ENCODE data around the gene GATD1.

GATD1 gene

DNA sequence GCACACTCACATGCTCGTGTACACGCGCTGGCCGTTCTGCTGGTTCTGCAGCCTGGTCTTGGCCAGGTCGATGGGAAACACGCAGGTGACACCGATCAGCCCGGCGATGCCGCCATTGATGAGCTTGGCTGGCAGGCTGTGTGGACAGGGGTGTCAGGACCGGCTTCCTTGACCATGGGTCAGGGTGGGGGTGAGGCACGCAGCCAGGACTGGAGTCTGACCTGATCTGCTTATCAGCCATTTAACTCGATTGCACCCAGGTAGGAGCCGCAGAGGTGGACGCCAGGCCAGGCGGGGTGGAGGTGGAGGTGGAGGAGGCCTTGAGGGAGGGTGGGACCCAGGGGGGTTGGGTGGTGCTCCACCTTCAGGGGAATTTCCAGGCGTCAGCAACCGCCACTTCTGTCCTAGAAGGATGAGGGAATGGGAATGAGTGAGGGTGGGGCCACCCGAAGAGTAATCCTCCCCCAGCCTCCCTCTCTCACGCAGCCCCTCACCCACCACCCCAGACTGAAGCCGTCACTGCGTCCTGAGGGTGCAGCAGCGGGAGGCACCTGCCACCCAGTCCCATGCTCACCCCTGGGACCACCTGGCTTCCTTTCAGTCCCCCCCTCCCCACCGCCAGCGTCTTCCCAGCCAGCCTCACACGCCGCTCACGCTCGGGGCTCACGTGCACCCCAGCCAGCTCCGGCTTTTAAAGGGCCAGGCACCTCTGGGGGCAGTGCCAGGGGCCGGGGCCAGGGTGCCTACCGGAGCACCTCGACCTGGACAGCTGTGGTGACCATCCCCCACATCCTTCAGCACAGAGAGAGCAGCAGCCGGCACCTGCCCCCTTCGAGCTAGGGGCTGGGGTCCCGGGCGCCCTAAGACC is 17.7 kb upstream of the GATD1 start:
- no peak for FAIRE-seq

DNA sequence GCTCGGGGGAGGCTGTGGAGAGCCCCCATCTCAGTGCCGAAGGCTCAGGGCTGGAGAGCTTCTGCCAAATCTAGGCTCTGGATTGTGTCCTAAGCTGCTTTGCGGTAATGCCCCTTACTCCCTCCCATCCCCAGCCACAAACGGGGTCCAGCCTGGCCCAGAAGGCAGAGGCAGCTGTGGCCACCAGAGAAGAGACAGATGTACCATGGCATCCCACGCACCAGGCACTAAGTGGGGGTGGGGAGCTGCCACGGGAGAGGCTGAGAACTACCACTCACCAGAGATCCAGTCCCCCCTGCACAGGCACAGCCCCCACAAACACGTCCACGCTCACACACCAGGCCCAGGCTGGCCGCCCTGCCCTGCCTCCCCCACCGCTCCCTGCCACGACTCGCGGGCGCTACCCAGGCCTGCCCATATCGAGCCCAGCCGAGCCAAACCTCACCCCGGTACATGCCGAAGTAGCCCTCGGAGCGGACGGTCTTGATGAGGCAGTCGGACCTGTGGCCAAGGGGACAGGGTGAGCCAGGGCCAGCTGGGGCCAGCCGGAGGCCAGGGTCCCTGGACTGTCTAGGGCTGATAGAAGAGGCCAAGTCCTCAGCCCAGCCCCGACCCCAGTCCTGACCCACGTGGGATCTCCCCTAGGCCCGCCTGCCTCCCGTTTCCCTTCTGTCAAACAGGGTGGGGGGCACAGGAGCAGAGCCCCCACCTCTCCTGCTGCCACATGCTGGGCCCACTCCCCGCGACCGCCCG is 16.9 kb upstream of the GATD1 start:
- no peak for FAIRE-seq

DNA sequence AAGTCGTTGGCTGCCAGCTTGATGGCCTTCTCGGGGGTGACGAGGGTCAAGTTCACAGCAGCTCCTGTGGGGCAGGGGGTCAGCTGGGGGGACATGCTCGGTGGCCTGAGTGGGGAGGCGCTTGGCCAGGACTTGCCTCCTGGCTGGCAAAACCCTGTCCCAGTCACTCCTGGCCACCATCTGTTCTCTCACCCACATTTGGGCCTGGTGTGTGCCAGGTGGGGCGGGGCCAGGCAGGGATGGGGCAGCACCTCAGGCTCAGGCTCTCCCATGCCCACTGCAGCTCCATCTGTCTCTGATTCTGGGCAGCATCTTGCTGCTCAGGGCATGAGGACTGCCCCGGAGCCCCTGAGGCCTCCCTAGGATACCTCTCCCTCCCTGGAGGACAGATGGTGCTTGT is 16.3 kb upstream of the GATD1 start:
- FAIRE-seq: no peak

GRCh38 chr11:792873-793272 is 15.6 kb upstream of the GATD1 start:
- FAIRE-seq: no peak

- FAIRE-seq: no peak
Measured at GRCh38 chr11:792535-792821, 15.2 kb upstream of the GATD1 start.

GRCh38 chr11:791658-792534 is 14.6 kb upstream of the GATD1 start:
- FAIRE-seq: no peak

GRCh38 chr11:790721-791564 is 13.7 kb upstream of the GATD1 start:
- FAIRE-seq: no peak

DNA sequence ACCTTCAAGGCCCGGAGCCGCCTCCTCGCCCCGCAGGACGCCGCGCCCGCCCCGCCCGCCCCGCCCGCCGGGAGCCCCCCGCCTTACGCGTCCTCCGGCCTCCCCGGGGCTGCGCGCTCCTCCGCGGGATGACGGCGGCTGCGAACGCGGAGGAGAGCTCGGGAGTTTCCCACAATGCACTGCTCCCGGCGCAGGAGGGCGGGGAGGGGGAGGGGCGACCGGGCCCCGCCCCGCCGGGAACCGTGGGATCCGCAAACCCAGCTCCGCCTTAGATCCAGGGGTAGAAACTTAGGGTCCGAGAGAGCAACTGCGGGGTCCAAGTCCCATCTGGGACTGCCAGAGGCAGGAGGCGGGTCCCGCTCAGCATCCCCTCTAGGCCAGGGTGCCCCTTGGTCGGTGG is 12.7 kb upstream of the GATD1 start, which contains the start of gene CEND1:
Gene CEND1 (minus strand): TSS at position 148 of the 400 bp plus-strand sequence. CDS start 1,514 bp downstream, outside the sequence.
- no peak for FAIRE-seq

- no peak for FAIRE-seq
Measured at GRCh38 chr11:788953-789940, 12.0 kb upstream of the GATD1 start.

DNA sequence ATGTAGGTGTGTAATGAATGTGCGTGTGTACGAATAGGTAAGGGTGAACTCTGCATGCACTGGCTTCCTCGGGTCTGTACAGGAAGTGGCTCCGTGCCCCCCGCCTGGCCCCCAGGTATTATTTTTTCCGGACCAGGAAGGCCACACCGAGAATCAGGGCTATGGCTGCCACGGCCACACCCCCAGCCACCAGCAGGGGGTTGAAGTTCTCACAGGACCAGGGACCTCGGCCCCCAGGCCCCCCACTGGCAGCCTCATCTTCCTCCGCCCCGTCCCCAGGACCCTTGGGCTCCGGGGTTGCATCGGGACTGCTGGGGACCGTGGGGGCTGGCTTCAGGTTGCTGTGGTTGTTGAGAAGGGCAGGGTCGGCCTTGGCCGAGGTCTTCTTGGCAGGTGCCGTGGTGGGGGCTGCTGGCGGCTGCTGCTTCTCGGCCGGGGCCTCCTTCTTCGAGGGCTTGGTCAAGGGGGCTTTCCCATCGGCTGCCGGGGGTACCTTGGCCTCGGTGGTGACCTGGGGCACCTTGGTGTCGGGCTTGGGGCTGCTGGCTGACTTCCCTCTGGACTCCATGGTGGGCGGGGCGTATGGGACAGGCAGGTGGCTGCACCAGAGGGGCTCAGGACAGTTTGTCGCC is 10.8 kb upstream of the GATD1 start:
- no peak for FAIRE-seq

DNA sequence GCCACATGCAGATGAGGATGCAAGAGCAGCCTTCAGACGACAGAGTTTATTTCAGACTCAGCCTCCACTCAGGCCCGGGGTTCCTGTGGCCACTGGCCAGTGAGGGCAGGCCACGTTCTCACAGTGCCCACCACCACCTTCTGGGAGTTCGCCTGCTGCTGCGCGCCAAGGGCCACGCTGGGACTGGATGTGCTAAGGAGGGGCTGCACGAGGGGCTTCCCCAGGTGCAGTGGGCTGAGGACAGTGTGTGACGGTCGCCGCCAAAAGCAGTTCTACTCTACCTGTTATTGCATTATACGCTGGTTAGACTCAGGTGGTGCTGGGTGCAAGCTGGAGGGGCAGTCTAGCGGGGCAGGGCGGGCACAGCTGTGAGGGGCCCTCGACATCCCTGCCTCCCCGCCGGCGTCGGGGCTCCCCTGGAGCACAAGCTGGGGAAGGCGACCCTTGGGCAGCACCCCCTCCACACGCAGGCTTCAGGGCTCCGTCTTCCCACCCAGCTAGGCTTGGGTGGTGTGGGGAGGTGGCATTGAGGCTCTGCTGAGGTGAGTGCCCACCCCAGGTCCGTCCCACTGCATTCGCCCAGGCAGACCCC is 9.9 kb upstream of the GATD1 start:
- no peak for FAIRE-seq

DNA sequence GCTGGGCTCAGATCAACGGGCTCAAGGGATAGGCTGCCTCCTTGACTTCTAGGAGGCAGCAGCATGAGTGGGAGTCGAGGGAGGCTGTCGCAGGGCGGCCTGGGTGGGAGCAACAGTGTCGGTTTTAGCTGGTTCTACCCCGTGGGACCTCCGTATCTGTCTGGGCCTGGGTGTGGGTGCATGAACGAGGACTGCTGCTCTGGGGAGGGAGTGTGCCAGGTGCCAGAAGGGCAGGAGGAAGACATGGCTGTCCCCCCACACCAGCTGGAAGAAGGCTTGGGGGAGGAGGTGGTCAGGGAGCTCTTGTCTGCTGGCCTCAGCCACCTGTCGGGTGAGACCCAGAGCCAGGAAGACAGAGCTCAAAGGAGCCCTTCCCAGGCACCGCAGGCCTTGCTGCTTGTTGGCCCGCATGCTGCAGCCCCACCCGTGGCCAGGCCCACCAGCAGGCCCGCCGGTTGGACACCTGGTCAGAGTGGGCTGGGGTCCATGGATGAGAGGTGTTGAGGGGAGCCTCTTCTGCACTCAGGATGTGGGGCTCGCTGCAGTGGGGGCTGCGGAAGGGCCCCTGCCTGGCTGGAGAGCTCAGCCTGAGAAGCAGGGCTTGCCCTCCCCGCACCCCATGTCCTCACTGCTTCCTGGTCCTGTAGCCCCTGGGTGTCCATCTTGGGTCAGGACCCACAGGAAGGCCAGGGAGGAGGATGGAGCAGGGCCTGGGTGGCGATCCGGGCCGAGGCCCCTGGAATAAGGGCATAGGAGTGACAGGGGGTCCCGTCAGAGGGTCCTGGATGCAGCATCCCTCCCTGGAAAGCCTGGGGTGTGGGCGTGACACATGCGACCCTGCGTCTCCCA is 9.2 kb upstream of the GATD1 start:
- FAIRE-seq: no peak

DNA sequence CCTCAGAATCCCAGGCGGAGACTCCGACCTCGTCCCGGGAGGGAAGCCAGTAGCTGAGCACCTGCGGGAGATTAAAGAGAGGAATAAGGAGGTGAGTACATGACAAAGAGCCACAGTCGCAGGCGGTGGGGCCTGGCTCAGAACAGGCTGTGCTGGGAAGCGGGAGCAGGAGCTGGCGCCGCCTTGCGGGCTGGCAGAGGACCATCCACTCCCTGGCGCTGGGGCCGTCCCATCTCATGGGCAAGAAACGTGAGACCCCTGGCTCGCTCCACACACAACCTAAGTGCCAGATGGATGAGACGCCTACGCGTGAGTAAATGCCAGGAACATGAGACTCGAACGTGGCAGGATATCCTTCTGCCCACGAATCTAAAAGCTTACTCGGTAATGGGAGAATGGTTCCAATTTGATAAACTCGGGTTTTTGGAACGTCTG is 6.3 kb upstream of the GATD1 start:
- FAIRE-seq: no peak

GRCh38 chr11:782264-783174 is 5.2 kb upstream of the GATD1 start:
- no peak for FAIRE-seq

DNA sequence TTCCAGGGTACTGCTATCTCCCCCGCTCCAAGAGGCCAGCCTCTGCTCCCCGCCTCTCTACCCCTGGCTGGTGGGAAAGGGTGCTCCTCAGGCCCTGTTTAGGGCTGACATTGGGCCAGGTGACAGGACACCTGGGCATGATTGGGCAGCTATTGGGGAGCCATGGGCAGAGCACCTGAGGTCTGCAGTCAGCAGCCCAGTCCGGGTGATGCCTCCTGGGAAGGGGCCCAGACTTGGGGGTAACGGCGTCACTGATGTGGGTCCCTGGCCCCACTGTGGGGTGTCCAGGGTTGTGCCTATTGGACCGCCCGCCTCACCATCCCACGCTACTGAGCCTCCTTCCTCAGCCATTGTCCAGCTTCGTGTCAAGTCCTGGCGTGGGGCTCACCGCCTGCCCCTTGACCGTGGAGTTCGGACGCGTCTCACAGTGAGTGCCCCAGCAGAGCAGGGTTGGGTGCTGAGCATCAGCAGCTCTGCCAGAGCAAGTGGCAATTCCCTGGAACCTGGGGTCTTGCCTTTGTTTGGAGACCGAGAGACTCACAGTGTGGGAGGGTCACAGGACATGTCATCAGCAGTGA is 2.8 kb upstream of the GATD1 start:
- FAIRE-seq: no peak

- no peak for FAIRE-seq
Measured at GRCh38 chr11:778976-779954, 2.0 kb upstream of the GATD1 start.

Data from A204.1 (cell line).